ENCODE data around the gene PDILT. TPM values are rescaled to one million over a fixed set of nuclear protein-coding genes. Genes with fewer than 3 reads are reported as not detected.

PDILT gene
- total RNA-seq, 4 donors from 2014 or later = not detected

DNA sequence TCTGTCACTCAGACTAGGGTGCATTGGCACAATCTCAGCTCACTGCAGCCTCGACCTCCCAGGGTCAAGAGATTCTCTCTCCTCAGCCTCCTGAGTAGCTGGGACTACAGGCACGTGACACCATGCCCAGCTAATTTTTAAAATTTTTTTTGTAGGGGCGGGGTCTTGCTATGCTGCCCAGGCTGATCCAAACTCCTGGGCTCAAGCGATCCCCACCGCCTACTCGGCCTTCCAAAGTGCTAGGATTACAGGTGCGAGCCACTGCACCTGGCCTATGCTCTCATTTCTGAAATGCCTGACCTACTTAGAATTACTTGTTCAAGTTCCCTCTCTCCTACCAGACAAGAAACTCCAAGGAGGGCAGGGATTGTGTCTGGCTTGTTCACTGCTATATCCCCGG is 72.1 kb downstream of the PDILT start:
- Histone ChIP-seq H3K4me1 (no peaks in the 10 kb centered on the region), H3K27me3 (peaks cover 10% of the 10 kb centered on the region), H3K36me3 (no peaks in the 10 kb centered on the region), H3K4me3 (no peak overlapping the region), H3K9me3 (no peaks in the 10 kb centered on the region), H3K27ac (no peak overlapping the region)
- no peak for ATAC-seq
- no peak for TF ChIP-seq POLR2A (IDR thresholded peaks at IDR 0.05)
- TF ChIP-seq EP300 (IDR thresholded peaks at IDR 0.05) = no peak
- TF ChIP-seq, protein P1, sequence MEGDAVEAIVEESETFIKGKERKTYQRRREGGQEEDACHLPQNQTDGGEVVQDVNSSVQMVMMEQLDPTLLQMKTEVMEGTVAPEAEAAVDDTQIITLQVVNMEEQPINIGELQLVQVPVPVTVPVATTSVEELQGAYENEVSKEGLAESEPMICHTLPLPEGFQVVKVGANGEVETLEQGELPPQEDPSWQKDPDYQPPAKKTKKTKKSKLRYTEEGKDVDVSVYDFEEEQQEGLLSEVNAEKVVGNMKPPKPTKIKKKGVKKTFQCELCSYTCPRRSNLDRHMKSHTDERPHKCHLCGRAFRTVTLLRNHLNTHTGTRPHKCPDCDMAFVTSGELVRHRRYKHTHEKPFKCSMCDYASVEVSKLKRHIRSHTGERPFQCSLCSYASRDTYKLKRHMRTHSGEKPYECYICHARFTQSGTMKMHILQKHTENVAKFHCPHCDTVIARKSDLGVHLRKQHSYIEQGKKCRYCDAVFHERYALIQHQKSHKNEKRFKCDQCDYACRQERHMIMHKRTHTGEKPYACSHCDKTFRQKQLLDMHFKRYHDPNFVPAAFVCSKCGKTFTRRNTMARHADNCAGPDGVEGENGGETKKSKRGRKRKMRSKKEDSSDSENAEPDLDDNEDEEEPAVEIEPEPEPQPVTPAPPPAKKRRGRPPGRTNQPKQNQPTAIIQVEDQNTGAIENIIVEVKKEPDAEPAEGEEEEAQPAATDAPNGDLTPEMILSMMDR (IDR thresholded peaks at IDR 0.05) = no peak
- TF ChIP-seq POLR2AphosphoS5 (IDR thresholded peaks at IDR 0.05) = no peak
- 76 to 96% methylated on average over 3 to 5 of the region's 8 CpGs for WGBS, 2 donors (ENCODE audit: low coverage in 1 of 2)

DNA sequence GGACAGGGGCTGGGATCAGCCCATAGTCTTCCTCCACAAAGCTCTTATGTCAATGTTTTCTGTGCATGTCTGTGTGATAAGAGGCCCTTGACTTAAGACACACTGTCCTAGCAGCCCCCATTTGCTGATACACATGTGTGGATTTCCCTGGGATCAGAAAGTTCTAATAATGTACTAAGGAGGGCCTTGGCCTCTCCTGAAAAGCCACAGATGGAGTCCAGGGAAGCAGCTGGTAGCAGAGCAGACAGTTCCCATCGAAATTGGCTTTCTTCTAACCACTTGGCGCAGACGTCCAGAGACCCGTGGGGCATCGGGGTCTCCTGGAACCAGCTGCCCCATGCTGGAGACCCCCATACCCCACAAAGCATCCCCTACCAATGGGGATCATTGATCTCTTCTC is 72.9 kb downstream of the PDILT start:
- Histone ChIP-seq H3K36me3 (no peaks in the 10 kb centered on the region), H3K4me1 (no peaks in the 10 kb centered on the region), H3K9me3 (no peaks in the 10 kb centered on the region), H3K4me3 (no peak overlapping the region), H3K27ac (no peak overlapping the region), H3K27me3 (peaks cover 3% of the 10 kb centered on the region)
- no peak for ATAC-seq
- no CpG with 5 or more reads among the region's 5 CpGs for WGBS, 2 donors (ENCODE audit: low coverage in 1 of 2)
- TF ChIP-seq, protein P1 (IDR thresholded peaks at IDR 0.05) = no peak
- TF ChIP-seq EP300 (IDR thresholded peaks at IDR 0.05) (no peak), POLR2A (IDR thresholded peaks at IDR 0.05) (no peak), POLR2AphosphoS5 (IDR thresholded peaks at IDR 0.05) (no peak)

DNA sequence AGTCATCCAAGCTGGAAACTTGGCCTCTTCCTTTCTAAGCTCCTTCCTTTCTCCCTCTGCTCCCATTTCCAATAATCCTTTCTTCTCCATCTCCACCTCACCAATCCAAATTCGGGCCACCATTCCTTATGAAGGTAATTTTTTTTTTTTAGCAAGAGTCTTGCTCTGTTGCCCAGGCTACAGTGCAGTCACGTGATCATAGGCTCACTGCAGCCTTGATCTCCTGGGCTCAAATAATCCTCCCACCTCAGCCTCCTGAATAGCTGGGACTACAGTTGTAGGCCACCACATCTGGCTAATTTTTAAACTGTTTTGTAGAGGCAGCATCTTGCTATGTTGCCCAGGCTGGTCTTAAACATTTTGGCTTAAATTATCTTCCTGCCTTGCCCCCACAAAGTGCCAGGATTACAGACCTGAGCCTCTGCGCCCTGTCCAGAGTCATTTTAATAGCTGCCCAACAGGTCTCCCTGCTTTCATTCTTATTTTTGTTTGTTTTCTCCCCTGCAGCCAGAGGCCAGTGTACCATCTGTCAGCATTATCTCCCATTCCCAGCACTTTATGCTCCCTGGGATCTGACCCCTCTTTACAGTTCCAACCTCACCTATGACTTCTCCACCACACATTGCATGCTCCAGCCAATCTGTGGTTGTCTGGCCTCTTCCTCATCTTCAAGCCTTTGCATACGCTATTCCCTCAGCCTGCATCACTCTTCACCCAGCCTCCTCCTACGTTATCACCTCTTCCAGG is 75.0 kb downstream of the PDILT start:
- Histone ChIP-seq H3K27me3 (peaks cover 3% of the 10 kb centered on the region), H3K27ac (no peak overlapping the region), H3K4me1 (no peaks in the 10 kb centered on the region), H3K36me3 (no peaks in the 10 kb centered on the region), H3K9me3 (no peaks in the 10 kb centered on the region), H3K4me3 (no peak overlapping the region)
- no peak for TF ChIP-seq POLR2AphosphoS5 (IDR thresholded peaks at IDR 0.05)
- no peak for TF ChIP-seq EP300 (IDR thresholded peaks at IDR 0.05)
- TF ChIP-seq, protein P1 (IDR thresholded peaks at IDR 0.05) = no peak
- TF ChIP-seq POLR2A (IDR thresholded peaks at IDR 0.05) = no peak
- no peak for ATAC-seq
- WGBS, 2 donors (ENCODE audit: low coverage in 1 of 2) = 73 to 78% methylated on average over 5 of the region's 5 CpGs

DNA sequence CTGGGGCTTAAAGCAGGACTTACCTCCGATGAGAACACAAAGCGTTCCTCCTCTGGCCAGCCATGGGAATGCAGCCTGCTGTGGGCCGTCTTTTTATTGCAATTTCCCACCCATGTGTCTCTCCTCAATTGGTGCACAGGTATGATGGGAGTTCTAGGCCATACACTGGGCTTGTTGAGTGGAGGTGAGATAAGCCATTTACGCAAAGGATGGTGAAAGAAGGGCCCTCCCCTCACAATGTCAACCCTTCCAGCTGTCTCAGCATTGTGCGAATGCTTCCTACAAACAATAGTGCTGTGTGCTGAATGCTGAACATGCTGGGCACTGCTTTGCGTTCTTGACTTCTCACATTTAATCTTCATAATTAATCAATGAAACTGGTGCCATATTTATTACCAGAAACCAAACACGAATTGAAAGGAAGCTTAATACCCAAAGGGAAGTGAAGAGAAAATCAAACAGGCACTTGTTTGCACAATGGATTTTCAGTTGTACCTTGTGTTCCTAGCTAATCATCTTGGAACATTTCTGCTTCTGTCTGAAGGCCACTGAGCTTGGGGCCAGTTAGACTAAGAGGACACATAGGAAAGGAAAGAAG is 77.0 kb downstream of the PDILT start, which contains the start of gene GP2:
Gene GP2 (minus strand): TSS at position 70 of the 598 bp plus-strand sequence. CDS start 1,082 bp downstream, outside the sequence.
- no peaks in the 10 kb centered on the region for H3K9me3 ChIP-seq
- H3K27ac ChIP-seq = no peak within 1 kb of the TSS
- 42 to 79% methylated on average over 5 to 6 of the region's 7 CpGs for WGBS, 2 donors (ENCODE audit: low coverage in 1 of 2)
- ATAC-seq = no peak
- no peaks in the 10 kb centered on the region for H3K4me1 ChIP-seq
- H3K27me3 ChIP-seq = peaks cover 19% of the 10 kb centered on the region
- H3K4me3 ChIP-seq = no peak within 1 kb of the TSS
- TF ChIP-seq EP300 (IDR thresholded peaks at IDR 0.05) (no peak), POLR2AphosphoS5 (IDR thresholded peaks at IDR 0.05) (no peak), POLR2A (IDR thresholded peaks at IDR 0.05) (no peak)
- TF ChIP-seq, protein P1 (IDR thresholded peaks at IDR 0.05) = no peak
- H3K36me3 ChIP-seq = no peaks in the 10 kb centered on the region

DNA sequence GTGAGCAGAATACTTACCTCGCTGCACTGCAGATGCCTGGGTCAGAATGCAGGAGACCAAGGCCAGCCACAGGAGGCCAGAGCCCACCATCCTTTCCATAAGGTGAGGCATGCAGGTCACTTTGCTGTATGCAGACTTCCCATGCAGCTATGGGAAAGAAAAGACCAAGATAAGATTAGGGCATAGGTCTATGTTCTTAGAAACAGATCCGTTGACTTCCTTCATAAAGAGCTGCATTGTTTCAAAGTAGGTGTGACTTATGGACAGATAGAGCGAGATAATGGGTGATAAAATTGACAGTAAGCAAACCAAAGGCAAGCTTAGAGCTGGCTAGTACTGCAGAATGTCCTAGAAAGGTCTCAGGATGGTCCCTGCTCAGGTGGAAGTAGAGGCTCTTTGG is 78.2 kb downstream of the PDILT start:
- Histone ChIP-seq H3K4me3 (no peak overlapping the region), H3K27me3 (peaks cover 20% of the 10 kb centered on the region), H3K27ac (no peak overlapping the region), H3K4me1 (no peaks in the 10 kb centered on the region), H3K36me3 (no peaks in the 10 kb centered on the region), H3K9me3 (no peaks in the 10 kb centered on the region)
- TF ChIP-seq POLR2A (IDR thresholded peaks at IDR 0.05) = no peak
- no peak for TF ChIP-seq POLR2AphosphoS5 (IDR thresholded peaks at IDR 0.05)
- TF ChIP-seq, protein P1 (IDR thresholded peaks at IDR 0.05) = no peak
- no peak for TF ChIP-seq EP300 (IDR thresholded peaks at IDR 0.05)
- ATAC-seq = no peak
- 69% methylated on average over 3 of the region's 3 CpGs; no CpG with 5 or more reads in 1 of the 2 donors for WGBS, 2 donors (ENCODE audit: low coverage in 1 of 2)
